ENCODE measurements around the gene ITSN1.
"Not testable (repeated sequence)": the region's sequence is repeated elsewhere in the genome, so short reads cannot be mapped to it uniquely, and the experiment has no call there.

Gene ITSN1

DNA sequence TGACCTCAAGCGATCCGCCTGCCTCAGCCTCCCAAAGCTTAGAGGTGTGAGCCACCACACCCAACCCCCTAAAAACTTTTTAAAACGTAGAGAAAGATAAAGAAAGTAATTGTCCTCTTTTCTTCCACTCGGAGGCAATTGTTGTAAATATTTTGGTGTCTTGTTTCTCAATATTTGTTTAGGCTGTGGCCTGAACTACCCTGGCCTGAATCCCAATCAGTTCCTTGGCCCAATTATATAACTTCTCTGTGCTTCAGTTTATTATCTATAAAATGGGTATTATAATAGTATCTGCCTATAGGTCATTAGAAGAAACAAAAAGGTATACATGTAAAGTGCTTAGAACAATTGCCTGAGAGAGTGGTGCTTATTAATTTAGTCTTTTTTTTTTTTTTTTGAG, 275.1 kb downstream of the ITSN1 start:
- H3K4me1 Mint-ChIP-seq (ENCODE audit: low read depth in 2 of 2): peaks cover 13 to 28% of the 10 kb centered on the region in 2 donors
- ATAC-seq (replicated peaks): no peak

GRCh38 chr21:33924079-33924765, 281.9 kb downstream of the ITSN1 start:
- H3K4me3 Mint-ChIP-seq: no peak overlapping the region
- peak; percentile 87 to 93 (median 89) for DNase-seq
- H3K27me3 Mint-ChIP-seq: no peaks in the 10 kb centered on the region
- peak; percentile 98 for ATAC-seq (replicated peaks)
- H3K9me3 Mint-ChIP-seq: no peaks in the 10 kb centered on the region
- H3K36me3 Mint-ChIP-seq (ENCODE audit: insufficient read depth): no peaks in the 10 kb centered on the region
- H3K4me1 Mint-ChIP-seq (ENCODE audit: low read depth in 2 of 2): peaks cover 4 to 7% of the 10 kb centered on the region in 2 donors
- H3K27ac Mint-ChIP-seq: peak overlapping the region in 1 of 2 donors; percentile 41

More for the DNA sequence above, 275.1 kb downstream of the ITSN1 start:
- Mint-ChIP-seq H3K9me3 (no peaks in the 10 kb centered on the region), H3K27me3 (no peaks in the 10 kb centered on the region), H3K27ac (no peak overlapping the region), H3K4me3 (no peak overlapping the region), H3K36me3 (ENCODE audit: insufficient read depth) (peaks cover 20% of the 10 kb centered on the region)
- DNase-seq: no peak

DNA sequence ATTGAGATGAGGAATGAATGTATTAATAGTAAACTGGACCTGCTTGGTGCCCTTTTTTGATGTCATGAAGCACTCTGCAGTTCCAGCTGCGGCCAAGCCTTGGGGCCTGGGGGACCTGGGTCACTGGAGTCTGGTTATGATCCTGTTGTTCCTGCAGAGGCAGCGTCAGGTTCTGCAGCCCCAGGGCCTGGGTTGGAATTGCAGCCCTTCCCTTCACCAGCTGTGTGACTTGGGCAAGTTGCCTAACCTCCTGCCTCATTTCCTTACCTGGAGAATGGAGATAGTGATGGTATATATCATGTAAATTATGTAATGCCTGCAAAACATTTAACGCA, 282.4 kb downstream of the ITSN1 start:
- ATAC-seq (replicated peaks) (no peak), DNase-seq (no peak)
- no peaks in the 10 kb centered on the region for H3K9me3 Mint-ChIP-seq
- peaks cover 4 to 7% of the 10 kb centered on the region in 2 donors for H3K4me1 Mint-ChIP-seq (ENCODE audit: low read depth in 2 of 2)
- H3K36me3 Mint-ChIP-seq (ENCODE audit: insufficient read depth): no peaks in the 10 kb centered on the region
- no peaks in the 10 kb centered on the region for H3K27me3 Mint-ChIP-seq
- H3K27ac Mint-ChIP-seq: peak overlapping the region in 1 of 2 donors; percentile 41
- H3K4me3 Mint-ChIP-seq: no peak overlapping the region

DNA sequence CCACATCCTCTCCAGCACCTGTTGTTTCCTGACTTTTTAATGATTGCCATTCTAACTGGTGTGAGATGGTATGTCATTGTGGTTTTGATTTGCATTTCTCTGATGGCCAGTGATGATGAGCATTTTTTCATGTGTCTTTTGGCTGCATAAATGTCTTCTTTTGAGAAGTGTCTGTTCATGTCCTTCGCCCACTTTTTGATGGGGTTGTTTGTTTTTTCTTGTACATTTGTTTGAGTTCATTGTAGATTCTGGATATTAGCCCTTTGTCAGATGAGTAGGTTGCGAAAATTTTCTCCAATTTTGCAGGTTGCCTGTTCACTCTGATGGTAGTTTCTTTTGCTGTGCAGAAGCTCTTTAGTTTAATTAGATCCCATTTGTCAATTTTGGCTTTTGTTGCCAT, 283.9 kb downstream of the ITSN1 start:
- H3K9me3 Mint-ChIP-seq; DNase-seq; H3K27ac Mint-ChIP-seq; H3K27me3 Mint-ChIP-seq; H3K36me3 Mint-ChIP-seq (ENCODE audit: insufficient read depth); H3K4me3 Mint-ChIP-seq; ATAC-seq (replicated peaks); H3K4me1 Mint-ChIP-seq (ENCODE audit: low read depth in 2 of 2): not testable (repeated sequence)

GRCh38 chr21:33931052-33931798, 288.9 kb downstream of the ITSN1 start:
- Mint-ChIP-seq H3K4me3 (peak overlapping the region; percentile 93 to 98), H3K4me1 (ENCODE audit: low read depth in 2 of 2) (peaks cover 27 to 28% of the 10 kb centered on the region in 2 donors), H3K36me3 (ENCODE audit: insufficient read depth) (peaks cover 38% of the 10 kb centered on the region), H3K27ac (peak overlapping the region; percentile 99)
- DNase-seq: peak; percentile 70 to 75 (median 71)
- not testable (repeated sequence) for H3K27me3 Mint-ChIP-seq, H3K9me3 Mint-ChIP-seq
- ATAC-seq (replicated peaks): peak; percentile 95

DNA sequence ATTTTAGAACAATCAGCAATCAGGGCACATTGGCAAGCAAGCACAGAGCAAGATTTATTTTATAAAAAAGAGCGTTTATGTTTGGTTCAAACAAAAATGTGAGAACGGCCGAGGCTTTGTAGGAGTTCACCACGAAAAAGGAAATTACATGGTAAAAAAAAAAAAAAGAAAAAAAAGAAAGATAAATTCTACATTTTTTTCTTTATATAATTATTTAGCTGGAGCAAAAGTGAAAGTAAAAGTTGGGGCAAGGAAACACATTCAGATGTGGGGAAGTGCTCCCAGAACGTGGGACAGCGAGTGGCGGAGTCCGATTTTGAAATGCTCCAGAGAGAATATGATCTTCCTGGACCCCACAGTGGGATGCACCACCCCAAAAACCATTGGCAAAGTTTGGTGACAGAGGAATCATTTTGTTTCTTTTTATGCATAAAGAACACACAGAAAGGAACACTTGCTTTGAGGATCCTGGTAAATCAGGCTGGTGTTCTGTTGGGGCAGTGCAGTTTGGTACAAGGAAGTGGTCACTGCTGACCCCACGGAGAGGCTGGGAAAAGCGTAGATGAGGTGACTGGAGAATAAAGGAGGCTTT, 289.6 kb downstream of the ITSN1 start:
- no peaks in the 10 kb centered on the region for H3K27me3 Mint-ChIP-seq
- peaks cover 38% of the 10 kb centered on the region for H3K36me3 Mint-ChIP-seq (ENCODE audit: insufficient read depth)
- peak overlapping the region; percentile 93 to 98 for H3K4me3 Mint-ChIP-seq
- peak overlapping the region; percentile 99 for H3K27ac Mint-ChIP-seq
- peak; percentile 12 for ATAC-seq (replicated peaks)
- no peaks in the 10 kb centered on the region for H3K9me3 Mint-ChIP-seq
- peaks cover 34% of the 10 kb centered on the region in 2 donors for H3K4me1 Mint-ChIP-seq (ENCODE audit: low read depth in 2 of 2)
- no peak for DNase-seq

DNA sequence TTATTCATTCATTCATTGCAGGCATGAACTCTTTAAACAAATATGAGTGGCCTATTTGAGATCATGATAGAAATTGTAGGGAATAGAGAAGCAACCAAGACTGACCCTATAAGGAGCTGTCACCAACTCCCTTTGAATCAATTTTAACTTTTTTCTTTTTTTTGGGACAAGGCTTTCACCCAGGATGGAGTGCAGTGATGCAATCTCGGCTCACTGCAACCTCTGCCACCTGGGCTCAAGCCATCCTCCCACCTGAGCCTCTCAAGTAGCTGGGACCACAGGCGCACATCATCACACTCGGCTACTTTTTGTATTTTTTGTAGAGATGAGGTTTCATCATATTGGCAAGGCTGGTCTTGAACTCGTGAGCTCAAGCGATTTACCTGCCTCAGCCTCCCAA, 290.4 kb downstream of the ITSN1 start:
- H3K9me3 Mint-ChIP-seq: no peaks in the 10 kb centered on the region
- H3K27me3 Mint-ChIP-seq: no peaks in the 10 kb centered on the region
- H3K36me3 Mint-ChIP-seq (ENCODE audit: insufficient read depth): peaks cover 40% of the 10 kb centered on the region
- peaks cover 38 to 40% of the 10 kb centered on the region in 2 donors for H3K4me1 Mint-ChIP-seq (ENCODE audit: low read depth in 2 of 2)
- peak overlapping the region; percentile 99 for H3K27ac Mint-ChIP-seq
- DNase-seq (no peak), ATAC-seq (replicated peaks) (no peak)
- peak overlapping the region; percentile 93 to 98 for H3K4me3 Mint-ChIP-seq

DNA sequence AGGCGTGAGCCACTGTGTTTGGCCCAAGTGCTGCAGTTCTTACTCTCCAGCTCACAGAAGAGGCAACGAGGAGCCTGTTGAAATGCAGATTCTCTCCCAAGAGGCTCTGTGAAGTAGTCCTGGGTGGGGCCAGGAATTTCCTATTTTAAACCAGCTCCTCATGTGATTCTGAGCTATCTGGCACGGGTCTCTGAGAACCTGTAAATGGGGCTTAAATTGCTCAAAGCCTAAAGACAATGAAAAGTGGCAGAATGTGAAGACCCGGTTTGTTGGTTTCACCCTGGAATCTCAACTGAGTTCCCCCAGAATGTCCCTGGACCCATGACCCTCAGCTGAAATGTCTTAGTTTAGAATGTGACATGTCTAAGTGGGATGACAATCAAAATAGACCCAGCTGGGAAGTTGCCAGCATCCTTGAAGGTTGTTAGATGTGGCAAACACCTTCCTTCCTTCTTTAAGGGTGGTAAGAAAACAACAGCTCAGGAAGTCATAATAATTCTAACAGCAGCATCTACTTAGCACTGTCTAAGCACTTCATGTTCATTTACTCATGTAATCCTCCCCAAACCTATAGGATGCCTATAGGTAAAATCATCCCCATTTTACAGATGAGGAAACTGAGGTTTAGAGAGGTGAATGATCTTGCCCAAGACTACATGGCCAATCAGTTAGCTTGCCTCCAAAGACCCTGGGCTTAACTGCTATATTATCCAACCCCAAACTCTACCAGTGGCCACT, 294.2 kb downstream of the ITSN1 start:
- Mint-ChIP-seq H3K27ac (peak overlapping the region; percentile 99), H3K27me3 (no peaks in the 10 kb centered on the region), H3K36me3 (ENCODE audit: insufficient read depth) (peaks cover 59% of the 10 kb centered on the region), H3K9me3 (no peaks in the 10 kb centered on the region), H3K4me3 (peak overlapping the region; percentile 93 to 98), H3K4me1 (ENCODE audit: low read depth in 2 of 2) (peaks cover 45 to 60% of the 10 kb centered on the region in 2 donors)
- peak; percentile 70 for ATAC-seq (replicated peaks)
- DNase-seq: peak; percentile 60 to 64 (median 64)

- peaks cover 41 to 58% of the 10 kb centered on the region in 2 donors for H3K4me1 Mint-ChIP-seq (ENCODE audit: low read depth in 2 of 2)
- DNase-seq: no peak
- H3K4me3 Mint-ChIP-seq: peak overlapping the region; percentile 93 to 98
- no peak for ATAC-seq (replicated peaks)
- peak overlapping the region; percentile 99 for H3K27ac Mint-ChIP-seq
- no peaks in the 10 kb centered on the region for H3K9me3 Mint-ChIP-seq
- H3K36me3 Mint-ChIP-seq (ENCODE audit: insufficient read depth): peaks cover 53% of the 10 kb centered on the region
- no peaks in the 10 kb centered on the region for H3K27me3 Mint-ChIP-seq
Measured at GRCh38 chr21:33937146-33937545, 294.8 kb downstream of the ITSN1 start.

GRCh38 chr21:33937931-33938339, 295.6 kb downstream of the ITSN1 start:
- Mint-ChIP-seq H3K9me3 (no peaks in the 10 kb centered on the region), H3K4me1 (ENCODE audit: low read depth in 2 of 2) (peaks cover 34 to 57% of the 10 kb centered on the region in 2 donors), H3K27me3 (no peaks in the 10 kb centered on the region), H3K4me3 (peak overlapping the region; percentile 93 to 98), H3K36me3 (ENCODE audit: insufficient read depth) (peaks cover 45% of the 10 kb centered on the region), H3K27ac (peak overlapping the region; percentile 99)
- ATAC-seq (replicated peaks): peak; percentile 71
- DNase-seq: peak; percentile 33 to 53 (median 40)

DNA sequence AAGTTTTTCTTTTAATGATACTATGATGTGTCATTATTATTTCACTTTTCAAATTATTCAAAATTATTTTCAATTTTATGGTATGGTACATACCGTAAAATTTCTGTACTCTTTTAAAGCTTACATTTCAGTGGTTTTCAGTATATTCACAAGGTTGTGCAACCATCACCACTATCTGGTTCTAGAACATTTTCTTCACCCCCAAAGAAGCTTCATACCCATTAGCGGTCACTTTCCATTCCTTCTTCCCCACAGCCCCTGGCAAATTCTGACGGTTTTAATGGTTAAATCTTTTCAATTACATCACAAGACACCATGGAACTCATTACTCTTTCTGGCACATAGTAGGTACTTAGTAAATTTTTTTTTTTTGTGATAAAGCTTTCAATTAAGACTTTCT, 296.1 kb downstream of the ITSN1 start:
- ATAC-seq (replicated peaks) (peak; percentile 13), DNase-seq (no peak)
- H3K36me3 Mint-ChIP-seq (ENCODE audit: insufficient read depth): peaks cover 40% of the 10 kb centered on the region
- H3K9me3 Mint-ChIP-seq: no peaks in the 10 kb centered on the region
- peak overlapping the region; percentile 99 for H3K27ac Mint-ChIP-seq
- H3K4me3 Mint-ChIP-seq: peak overlapping the region; percentile 93 to 98
- H3K27me3 Mint-ChIP-seq: no peaks in the 10 kb centered on the region
- H3K4me1 Mint-ChIP-seq (ENCODE audit: low read depth in 2 of 2): peaks cover 31 to 53% of the 10 kb centered on the region in 2 donors

DNA sequence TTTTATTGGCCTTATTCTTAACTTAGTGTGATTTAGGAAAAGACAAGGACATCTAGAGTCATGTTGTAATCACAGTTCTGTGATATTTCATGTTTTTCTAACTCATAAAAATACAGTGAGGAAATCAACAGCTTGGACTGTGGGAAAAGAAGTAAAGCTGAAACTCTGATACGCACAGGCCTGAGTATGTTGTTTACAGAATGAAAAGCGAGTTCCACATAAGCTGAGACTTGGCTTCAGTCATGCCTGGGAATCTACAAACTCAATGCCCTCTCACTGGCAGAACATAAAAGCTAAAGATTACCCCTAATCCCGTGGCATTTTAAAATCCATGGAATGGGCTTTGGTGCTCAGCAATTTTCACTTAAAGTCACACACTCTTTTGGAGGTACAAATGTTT, 296.9 kb downstream of the ITSN1 start:
- Mint-ChIP-seq H3K27ac (peak overlapping the region; percentile 99), H3K4me3 (peak overlapping the region; percentile 93 to 98), H3K9me3 (no peaks in the 10 kb centered on the region), H3K27me3 (no peaks in the 10 kb centered on the region), H3K4me1 (ENCODE audit: low read depth in 2 of 2) (peaks cover 30 to 53% of the 10 kb centered on the region in 2 donors), H3K36me3 (ENCODE audit: insufficient read depth) (peaks cover 40% of the 10 kb centered on the region)
- ATAC-seq (replicated peaks): no peak
- no peak for DNase-seq

Data from effector memory CD8-positive, alpha-beta T cell (primary cell).